HG03520 (cell line): Measurements from ENCODE around the gene PPCDC.

Experiments used
- ATAC-seq: cut with Tn5 transposase; IDR thresholded peaks from one replicate; pipeline ENCODE4 v1.9.1; 2021; ENCODE audit warnings: mild to moderate bottlenecking, moderate library complexity; ENCODE audit not compliant: unreplicated experiment

PPCDC gene, protein sequence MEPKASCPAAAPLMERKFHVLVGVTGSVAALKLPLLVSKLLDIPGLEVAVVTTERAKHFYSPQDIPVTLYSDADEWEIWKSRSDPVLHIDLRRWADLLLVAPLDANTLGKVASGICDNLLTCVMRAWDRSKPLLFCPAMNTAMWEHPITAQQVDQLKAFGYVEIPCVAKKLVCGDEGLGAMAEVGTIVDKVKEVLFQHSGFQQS

GRCh38 chr15:75023181-75023871 lies at the start of gene PPCDC:
PPCDC (plus strand) TSS chr15:75023590; CDS start chr15:75028319, 4,729 bp downstream.
- ATAC-seq: peak; percentile 94

DNA sequence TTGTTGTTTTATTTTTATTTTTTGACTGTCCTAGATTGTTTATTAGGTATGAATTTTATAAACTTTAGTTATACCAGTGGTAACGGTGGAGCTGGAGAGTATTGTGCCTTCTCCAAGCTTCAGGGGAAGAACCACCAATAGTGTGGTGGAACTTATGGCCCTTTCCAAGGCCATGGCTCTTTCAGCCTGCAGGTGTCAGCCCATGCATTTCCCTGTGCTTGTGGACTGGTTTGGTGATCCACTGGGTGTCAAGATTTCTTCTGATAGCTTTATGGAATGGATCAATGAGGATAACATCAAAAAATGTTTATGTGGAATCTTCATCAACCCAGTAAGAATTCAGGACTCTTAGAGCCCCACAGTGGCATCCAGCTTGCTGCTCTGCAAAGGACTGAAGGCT lies 47.2 kb upstream of the PPCDC start:
- no peak for ATAC-seq

GRCh38 chr15:74977599-74977998 lies 45.8 kb upstream of the PPCDC start:
- no peak for ATAC-seq

- no peak for ATAC-seq
Measured at GRCh38 chr15:74978077-74978476, 45.3 kb upstream of the PPCDC start.

- no peak for ATAC-seq
Measured at GRCh38 chr15:74978503-74978902, 44.9 kb upstream of the PPCDC start.

GRCh38 chr15:74982183-74982582 lies 41.2 kb upstream of the PPCDC start:
- ATAC-seq: no peak

DNA sequence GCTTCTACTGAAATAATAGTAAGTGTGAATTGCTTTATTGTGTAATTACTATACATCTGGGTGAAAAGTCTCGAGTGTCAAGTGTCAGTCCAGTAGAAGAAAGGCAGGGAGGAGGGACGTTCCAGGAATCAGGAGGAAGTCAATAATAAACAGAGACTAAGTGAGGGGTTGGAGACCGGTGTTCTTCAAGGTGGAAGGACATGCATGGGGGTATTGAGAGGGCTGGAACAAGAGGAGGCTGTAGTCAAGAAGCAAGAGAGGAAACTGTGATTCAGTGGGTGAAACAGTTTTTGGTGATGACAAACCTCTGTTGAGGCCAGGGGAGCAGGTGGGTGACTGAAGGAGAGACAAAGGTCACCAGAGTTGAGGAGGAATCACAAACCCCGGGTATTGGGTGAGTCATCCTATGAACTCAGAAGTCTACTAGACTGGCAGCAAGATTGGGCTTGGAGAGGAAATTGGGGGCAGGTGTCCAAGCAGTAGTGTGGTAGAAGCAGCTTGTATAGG lies 39.6 kb upstream of the PPCDC start:
- ATAC-seq: no peak

DNA sequence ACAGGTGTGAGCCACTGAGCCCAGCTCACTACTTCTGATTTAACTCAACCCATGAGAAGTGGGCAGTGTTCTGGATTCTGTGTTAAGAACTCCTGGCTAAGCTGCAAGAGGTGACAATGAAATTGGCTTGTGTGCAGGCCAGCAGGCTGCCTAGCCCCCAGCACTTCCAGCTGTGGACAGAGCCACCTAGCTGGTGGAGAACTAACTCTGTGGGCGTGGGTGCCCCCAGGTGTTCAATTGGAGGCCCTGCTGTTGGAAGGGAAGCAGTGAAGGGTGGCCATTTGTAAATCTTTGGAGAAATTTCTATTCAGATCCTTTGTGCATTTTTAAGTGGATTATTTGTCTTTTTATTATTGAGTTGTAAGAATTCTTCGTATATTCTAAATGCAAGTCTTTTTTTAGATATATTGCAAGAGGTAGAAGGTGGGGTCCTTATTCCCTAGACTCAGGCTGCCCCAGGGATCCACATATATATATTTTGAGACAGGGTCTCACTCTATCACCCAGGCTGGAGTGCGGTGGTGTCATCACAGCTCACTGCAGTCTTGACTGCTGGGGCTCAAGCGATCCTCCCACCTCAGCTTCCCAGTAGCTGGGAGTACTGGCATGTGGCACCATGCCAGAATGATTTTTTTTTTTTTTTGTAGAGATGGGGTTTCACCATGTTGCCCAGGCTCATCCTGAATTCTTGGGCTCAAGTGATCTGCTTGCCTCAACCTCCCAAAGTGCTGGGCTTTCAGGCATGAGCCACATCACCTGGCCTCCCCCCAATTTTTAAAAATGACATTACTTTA lies 35.2 kb upstream of the PPCDC start:
- no peak for ATAC-seq

DNA sequence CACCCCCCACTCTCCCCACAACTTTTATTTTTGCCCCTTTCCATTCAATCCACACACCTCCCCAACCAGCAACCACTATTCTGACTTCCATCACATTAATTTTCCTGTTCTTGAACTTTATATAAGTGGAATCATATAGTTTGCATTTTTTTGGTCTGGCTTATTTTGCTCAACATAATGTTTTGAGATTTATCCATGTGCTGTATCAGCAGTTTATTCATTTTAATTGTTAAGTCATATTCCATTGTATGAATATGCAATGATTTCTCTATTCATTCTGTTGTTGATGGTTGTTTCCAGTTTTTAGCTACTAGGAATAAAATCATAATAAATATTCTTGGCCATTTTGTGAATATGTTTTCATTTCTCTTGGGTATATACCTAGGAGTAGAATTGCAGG lies 33.9 kb upstream of the PPCDC start:
- ATAC-seq: no peak

DNA sequence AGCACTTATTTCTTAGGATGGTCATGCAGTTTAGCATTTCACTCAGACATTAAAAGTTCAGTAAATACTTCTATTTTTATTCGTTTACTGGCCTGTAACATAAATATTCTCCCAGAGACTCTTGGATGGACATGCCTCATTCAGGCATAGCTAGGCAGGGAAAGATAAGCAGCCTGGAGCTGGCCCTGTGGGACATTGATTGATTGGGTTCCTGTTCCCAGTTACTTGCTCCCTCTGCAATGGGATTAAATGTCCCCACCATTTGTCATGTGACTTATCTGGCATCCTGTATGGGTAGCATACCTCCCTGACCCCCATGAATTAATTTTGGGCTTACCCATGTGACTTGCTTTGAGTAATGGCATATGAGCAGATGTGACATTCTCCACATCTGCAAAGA lies 30.8 kb upstream of the PPCDC start:
- ATAC-seq: no peak

- no peak for ATAC-seq
Measured at GRCh38 chr15:74994236-74994635, 29.2 kb upstream of the PPCDC start.

- ATAC-seq: no peak
Measured at GRCh38 chr15:74994685-74995084, 28.7 kb upstream of the PPCDC start.

GRCh38 chr15:74995182-74995778 lies 28.1 kb upstream of the PPCDC start, which contains the start of gene SCAMP5:
SCAMP5 (plus strand) TSS chr15:74995563; CDS start chr15:75011840, 16,277 bp downstream.
- ATAC-seq: peak; percentile 64

DNA sequence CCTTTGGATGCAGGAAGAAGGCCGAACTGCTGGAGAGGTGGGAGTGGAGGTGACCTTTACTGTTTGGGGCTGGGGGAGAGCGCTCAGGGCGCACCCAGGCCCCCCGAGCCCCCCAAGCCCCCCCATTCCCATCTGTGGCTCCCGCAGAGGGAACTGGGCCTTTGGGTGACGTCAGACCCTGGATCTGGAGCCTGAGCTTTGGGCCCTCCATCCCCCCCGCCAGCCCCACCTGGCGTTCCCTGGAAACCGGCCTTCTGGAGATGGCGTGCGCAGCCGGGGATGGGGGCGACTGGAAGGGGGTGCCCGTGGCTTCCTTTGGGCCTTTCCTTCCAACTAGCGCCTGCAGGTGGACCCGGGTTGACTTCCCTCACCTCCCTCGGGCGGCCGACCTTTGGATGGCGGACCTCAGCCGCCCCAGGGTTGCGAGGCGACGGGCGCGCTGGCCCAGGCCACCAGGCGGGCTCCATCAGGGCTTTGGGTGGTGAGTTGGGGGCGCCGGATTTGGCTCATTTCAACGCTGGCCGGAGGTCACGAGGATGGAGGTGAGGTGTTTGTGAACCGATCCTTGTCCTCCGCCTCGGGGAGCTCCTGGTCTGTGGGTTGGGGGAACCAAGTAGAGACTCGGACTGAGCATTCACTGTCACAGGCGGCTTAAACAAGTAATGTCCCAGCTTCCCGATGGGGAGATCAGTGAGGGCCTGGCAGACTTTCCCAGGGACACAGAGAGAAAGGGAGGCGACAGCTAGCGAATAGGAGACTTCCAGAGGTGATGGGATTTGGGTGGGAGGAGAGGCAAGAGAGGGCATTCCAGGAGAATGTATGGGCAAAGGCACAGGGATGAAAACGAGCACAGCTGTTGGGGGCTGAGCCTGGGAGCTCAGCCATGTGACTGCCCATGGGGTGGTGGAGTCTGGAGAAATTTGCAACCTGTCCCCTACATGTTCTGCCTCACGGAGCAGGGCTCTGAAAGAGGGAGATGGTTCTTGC lies 27.3 kb upstream of the PPCDC start:
- no peak for ATAC-seq

- no peak for ATAC-seq
Measured at GRCh38 chr15:74997141-74997540, 26.2 kb upstream of the PPCDC start.

- no peak for ATAC-seq
Measured at GRCh38 chr15:74997543-74997942, 25.8 kb upstream of the PPCDC start.

- ATAC-seq: no peak
Measured at GRCh38 chr15:75001310-75001709, 22.1 kb upstream of the PPCDC start.

DNA sequence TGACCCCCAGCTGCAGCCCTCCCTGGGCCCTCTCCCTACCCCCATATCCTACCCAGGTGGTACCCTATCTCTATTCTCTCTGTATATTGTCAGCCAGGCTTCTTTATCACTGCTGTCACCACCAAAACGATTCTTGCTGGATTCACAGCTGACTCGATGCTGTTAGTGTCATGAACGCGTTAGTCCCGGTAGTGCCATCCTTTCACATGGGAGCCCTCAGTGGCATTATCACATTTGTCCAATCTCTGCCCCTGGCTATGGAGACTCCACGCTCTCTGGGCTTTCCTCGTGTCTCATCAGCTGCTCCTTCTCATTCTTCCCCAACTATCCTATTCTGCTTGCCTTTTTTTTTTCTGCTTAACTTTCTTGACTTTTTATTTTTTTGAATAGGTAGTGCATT lies 21.0 kb upstream of the PPCDC start:
- ATAC-seq: no peak

DNA sequence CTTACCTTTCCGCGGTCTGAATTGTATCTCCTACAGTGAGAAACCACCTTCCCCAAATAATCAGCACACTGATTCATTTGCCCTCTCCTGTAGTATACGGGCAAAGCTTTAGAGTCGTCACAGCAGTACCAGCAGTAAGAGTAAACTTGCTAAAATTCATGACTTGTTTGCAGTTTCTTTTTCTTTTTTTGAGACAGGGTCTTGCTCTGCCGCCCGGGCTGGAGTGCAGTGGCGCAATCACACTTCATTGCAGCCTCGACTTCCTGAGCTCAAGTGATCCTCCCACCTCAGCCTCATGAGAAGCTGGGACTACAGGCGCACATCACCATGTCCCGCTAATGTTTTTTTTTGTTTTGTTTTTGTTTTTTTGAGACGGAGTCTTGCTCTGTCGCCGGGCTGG lies 16.2 kb upstream of the PPCDC start:
- ATAC-seq: no peak

GRCh38 chr15:75008221-75008625 lies 15.2 kb upstream of the PPCDC start:
- ATAC-seq: no peak
